IMR-90 (cell line): ENCODE measurements around the gene DUSP10. TPM values are rescaled to one million over a fixed set of nuclear protein-coding genes. Genes with fewer than 3 reads are reported as not detected.

Source experiments
- ATAC-seq: fragments of 200-7000 bp; cut with Tn5 transposase; 2 replicates; pipeline ENCODE4 v1.9.1; 2020; ENCODE audit warnings: low read depth, mild to moderate bottlenecking, moderate library complexity
- BruUV-seq: library from RNA; stranded (reverse); fragments of 400-500 nt; replicated peaks from 2 replicates; lab custom pipeline; 2021; lab: Mats Ljungman, UMichigan
- CTCF ChIA-PET: fragments of 300-600 bp; formaldehyde crosslinking; extraction: SDS; loops from one replicate; lab custom pipeline; 2021; ENCODE audit warnings: antibody characterized with exemption; lab: Yijun Ruan, JAX
- POLR2A ChIA-PET: fragments of 300-600 bp; sonication (Branson Sonifier 250); formaldehyde crosslinking; loops from one replicate; lab custom pipeline; 2022; ENCODE audit warnings: antibody characterized with exemption; ENCODE audit not compliant: unreplicated experiment; lab: Charles Lee
- DNase-seq: peaks from one replicate; pipeline ENCODE4 v3.0.0; 2013
- H2AFZ ChIP-seq: replicated peaks from 2 replicates; pipeline ENCODE3; 2013; ENCODE audit warnings: low read length, mild to moderate bottlenecking; ENCODE audit not compliant: poor library complexity
- H2AK5ac ChIP-seq: 2 replicates; pipeline ENCODE4 v1.6.1; 2013; ENCODE audit warnings: low read depth, low read length, inconsistent platforms
- H2AK9ac ChIP-seq: replicated peaks from 2 replicates; pipeline ENCODE3; 2013; ENCODE audit warnings: mild to moderate bottlenecking, low read depth, low read length, moderate library complexity; ENCODE audit not compliant: poor library complexity
- H2BK120ac ChIP-seq: 2 replicates; pipeline ENCODE4 v1.6.1; 2013; ENCODE audit warnings: low read depth, low read length, inconsistent platforms
- H2BK15ac ChIP-seq: 3 replicates; pipeline ENCODE4 v1.6.1; 2013; ENCODE audit warnings: low read depth, low read length, inconsistent platforms
- H2BK20ac ChIP-seq: 2 replicates; pipeline ENCODE4 v1.6.1; 2013; ENCODE audit warnings: low read depth, mild to moderate bottlenecking, inconsistent platforms, low read length, moderate library complexity
- H2BK5ac ChIP-seq: 2 replicates; pipeline ENCODE4 v1.6.1; 2013; ENCODE audit warnings: mild to moderate bottlenecking, low read depth, low read length, inconsistent platforms; ENCODE audit not compliant: poor library complexity, severe bottlenecking
- H3K14ac ChIP-seq: replicated peaks from 2 replicates; pipeline ENCODE4 v1.6.1; 2013; ENCODE audit warnings: low read depth, low read length, inconsistent platforms
- H3K18ac ChIP-seq: 2 replicates; pipeline ENCODE4 v1.6.1; 2013; ENCODE audit warnings: low read depth, low read length, control low read depth
- H3K23ac ChIP-seq: 2 replicates; pipeline ENCODE4 v1.6.1; 2013; ENCODE audit warnings: low read depth, low read length, inconsistent platforms
- H3K27ac ChIP-seq: 2 replicates; pipeline ENCODE4 v1.5.1; 2013; ENCODE audit warnings: mild to moderate bottlenecking, control low read depth, low read length; ENCODE audit not compliant: insufficient read depth
- H3K27me3 ChIP-seq: 2 replicates; pipeline ENCODE4 v1.6.1; 2013; ENCODE audit warnings: low read length; ENCODE audit not compliant: control insufficient read depth, insufficient read depth
- H3K36me3 ChIP-seq: 2 replicates; pipeline ENCODE4 v1.6.1; 2013; ENCODE audit warnings: low read length, mixed read lengths; ENCODE audit not compliant: control insufficient read depth, insufficient read depth
- H3K4ac ChIP-seq: 2 replicates; pipeline ENCODE4 v1.6.1; 2013; ENCODE audit warnings: low read depth, low read length, inconsistent platforms
- H3K4me1 ChIP-seq: 2 replicates; pipeline ENCODE4 v1.6.1; 2013; ENCODE audit warnings: low read length, mixed read lengths; ENCODE audit not compliant: control insufficient read depth, insufficient read depth
- H3K4me2 ChIP-seq: 2 replicates; pipeline ENCODE4 v1.6.1; 2013; ENCODE audit warnings: low read depth, mild to moderate bottlenecking, control low read depth, low read length, moderate library complexity
- H3K4me3 ChIP-seq: 2 replicates; pipeline ENCODE4 v1.5.1; 2013; ENCODE audit warnings: low read depth, mild to moderate bottlenecking, control low read depth, low read length, moderate library complexity; ENCODE audit not compliant: insufficient read depth
- H3K56ac ChIP-seq: 2 replicates; pipeline ENCODE4 v1.6.1; 2013; ENCODE audit warnings: low read length, inconsistent platforms; ENCODE audit not compliant: insufficient read depth; ENCODE audit errors: extremely low read depth
- H3K79me1 ChIP-seq, 2 experiments: 2 replicates each; pipeline ENCODE4 v1.6.1; 2013; ENCODE audit warnings: low read length in 2 of 2, inconsistent platforms in 1 of 2, low read depth in 1 of 2
- H3K9ac ChIP-seq: 2 replicates; pipeline ENCODE4 v1.6.1; 2013; ENCODE audit warnings: low read depth, low read length, control low read depth
- H3K9me1 ChIP-seq: 2 replicates; pipeline ENCODE4 v1.6.1; 2013; ENCODE audit warnings: low read length, inconsistent platforms; ENCODE audit not compliant: insufficient read depth
- H3K9me3 ChIP-seq: 2 replicates; pipeline ENCODE4 v1.6.1; 2013; ENCODE audit warnings: low read length; ENCODE audit not compliant: control insufficient read depth, insufficient read depth
- H4K20me1 ChIP-seq: 2 replicates; pipeline ENCODE4 v1.6.1; 2013; ENCODE audit warnings: low read length, inconsistent platforms; ENCODE audit not compliant: insufficient read depth
- H4K5ac ChIP-seq: 2 replicates; pipeline ENCODE4 v1.6.1; 2013; ENCODE audit warnings: mild to moderate bottlenecking, low read depth, low read length, control low read depth
- H4K8ac ChIP-seq, 2 experiments: 2 replicates each; pipeline ENCODE4 v1.6.1; 2013; ENCODE audit warnings: low read depth in 2 of 2, low read length in 2 of 2, control low read depth in 1 of 2, inconsistent platforms in 1 of 2
- H4K91ac ChIP-seq: 2 replicates; pipeline ENCODE4 v1.6.1; 2013; ENCODE audit warnings: low read depth, low read length, inconsistent platforms; ENCODE audit not compliant: insufficient read depth
- CEBPB ChIP-seq: IDR thresholded peaks from 2 replicates; pipeline ENCODE4 v1.6.1; 2012; ENCODE audit warnings: low read depth, low read length, improper control_type of control experiment
- MAFK ChIP-seq: IDR thresholded peaks from 2 replicates; pipeline ENCODE4 v1.6.1; 2012; ENCODE audit warnings: low read depth, low read length, improper control_type of control experiment
- MAZ ChIP-seq: IDR thresholded peaks from 2 replicates; pipeline ENCODE4 v1.6.1; 2012; ENCODE audit warnings: low read depth, mild to moderate bottlenecking, low read length, improper control_type of control experiment, moderate library complexity, borderline replicate concordance
- MXI1 ChIP-seq: IDR thresholded peaks from 2 replicates; pipeline ENCODE4 v1.6.1; 2012; ENCODE audit warnings: low read depth, mild to moderate bottlenecking, low read length, moderate library complexity, borderline replicate concordance
- NFE2L2 ChIP-seq: fragments of 150-350 bp; IDR thresholded peaks from 2 replicates; pipeline ENCODE4 v1.6.1; 2016; ENCODE audit warnings: low read depth, mild to moderate bottlenecking, low read length
- POLR2A ChIP-seq: IDR thresholded peaks from 2 replicates; pipeline ENCODE4 v1.6.1; 2012; ENCODE audit warnings: mild to moderate bottlenecking, low read depth, low read length
- RAD21 ChIP-seq: IDR thresholded peaks from 2 replicates; pipeline ENCODE4 v1.6.1; 2012; ENCODE audit warnings: low read length, improper control_type of control experiment
- RCOR1 ChIP-seq: IDR thresholded peaks from 2 replicates; pipeline ENCODE4 v1.6.1; 2012; ENCODE audit warnings: mild to moderate bottlenecking, low read length, improper control_type of control experiment; ENCODE audit not compliant: insufficient replicate concordance
- WGBS, 2 experiments: methylation state at CpG; one replicate each; pipeline versions ENCODE4 v1.1.5 to v1.1.7; 2013; ENCODE audit warnings: missing lambda C conversion rate in 2 of 2; ENCODE audit not compliant: insufficient read length in 1 of 2; ENCODE audit errors: extremely low coverage in 2 of 2; 5-methylcytosine and 5-hydroxymethylcytosine counted together
- dilution Hi-C: fragments of 300-500 bp; cut with HindIII; formaldehyde crosslinking; loops from one replicate; pipeline ENCODE4 v1.14.3; 2018; ENCODE audit warnings: low sequenced_read_pairs; ENCODE audit not compliant: unreplicated experiment
- in situ Hi-C: fragments of 300-500 bp; cut with MboI; formaldehyde crosslinking; loops from 3 replicates; pipeline ENCODE4 v1.14.3; 2019; ENCODE audit warnings: low sequenced_read_pairs, inconsistent platforms, mixed read lengths
- intact Hi-C: fragments of 100-400 bp; cut with micrococcal nuclease; formaldehyde crosslinking; loops from 2 replicates; pipeline ENCODE4 v1.10.0; 2022
- polyA plus RNA-seq, 3 experiments: library from polyadenylated mRNA; depleted of rRNA; stranded (reverse); fragments of >200 nt; gene quantifications; 2 replicates each; pipeline ENCODE4 v1.2.3, GENCODE V29; 2012; ENCODE audit warnings: low replicate concordance in 1 of 3
- total RNA-seq: library from RNA; depleted of rRNA; stranded (reverse); fragments of >200 nt; gene quantifications from 2 replicates; pipeline ENCODE4 v1.2.3, GENCODE V29; 2012
- TF ChIP-seq, protein P1 (sequence below): conservative IDR thresholded peaks from 2 replicates; pipeline ENCODE4 v1.5.1; 2012; ENCODE audit warnings: mild to moderate bottlenecking, low read depth, low read length, improper control_type of control experiment

DUSP10 gene
- total and polyA plus RNA-seq, 2 of the 4 experiments (the other 2 are of a cell fraction): 41.7 to 59.1 TPM

GRCh38 chr1:221735999-221736398 is 5.9 kb downstream of the DUSP10 start:
- no peak overlapping the region for H2AK5ac ChIP-seq
- ChIA-PET CTCF (no interaction called here), POLR2A (interaction anchor here (0.6 kb wide), 1 partner anchor 795 kb away, joined by 3 read pairs; no protein-coding TSS in a partner anchor)
- H2BK15ac ChIP-seq: no peak overlapping the region
- H3K36me3 ChIP-seq: peaks cover 42% of the 10 kb centered on the region
- no peak overlapping the region for H3K23ac ChIP-seq
- no peak for DNase-seq
- no peak overlapping the region for H2AFZ ChIP-seq
- peaks cover 37% of the 10 kb centered on the region for H3K9me1 ChIP-seq
- intact Hi-C loops: no loop called here
- no peak overlapping the region for H3K14ac ChIP-seq
- no peak overlapping the region for H3K4ac ChIP-seq
- peaks cover 30% of the 10 kb centered on the region for H3K4me1 ChIP-seq
- no peak overlapping the region for H3K9ac ChIP-seq
- H2AK9ac ChIP-seq: no peak overlapping the region
- H3K4me2 ChIP-seq: peak overlapping the region; percentile 86
- in situ Hi-C loops: loop anchor here (25.0 kb wide), 1 partner anchor 901 kb away; no protein-coding TSS in a partner anchor
- no CpG with 5 or more reads among the region's 2 CpGs for WGBS, 2 experiments
- no peak overlapping the region for H3K4me3 ChIP-seq
- no peak overlapping the region; the same call in 1 of the 2 replicates for H3K18ac ChIP-seq
- no peaks in the 10 kb centered on the region for H3K27me3 ChIP-seq
- no peak overlapping the region for H4K5ac ChIP-seq
- no peak overlapping the region for H4K91ac ChIP-seq
- H4K8ac ChIP-seq: no peak overlapping the region; a peak in 1 of 4 replicates
- peaks cover 7 to 77% of the 10 kb centered on the region in 2 experiments for H3K79me1 ChIP-seq
- BruUV-seq: no TSS peak
- H3K9me3 ChIP-seq: no peaks in the 10 kb centered on the region
- no peak overlapping the region for H3K56ac ChIP-seq
- dilution Hi-C loops: no loop called here
- H2BK5ac ChIP-seq: no peak overlapping the region
- H3K27ac ChIP-seq: no peak overlapping the region
- no peak overlapping the region for H2BK120ac ChIP-seq
- no peak for ATAC-seq
- TF ChIP-seq RAD21: no peak
- no peak for TF ChIP-seq MXI1
- no peak for TF ChIP-seq MAFK
- TF ChIP-seq, protein P1, sequence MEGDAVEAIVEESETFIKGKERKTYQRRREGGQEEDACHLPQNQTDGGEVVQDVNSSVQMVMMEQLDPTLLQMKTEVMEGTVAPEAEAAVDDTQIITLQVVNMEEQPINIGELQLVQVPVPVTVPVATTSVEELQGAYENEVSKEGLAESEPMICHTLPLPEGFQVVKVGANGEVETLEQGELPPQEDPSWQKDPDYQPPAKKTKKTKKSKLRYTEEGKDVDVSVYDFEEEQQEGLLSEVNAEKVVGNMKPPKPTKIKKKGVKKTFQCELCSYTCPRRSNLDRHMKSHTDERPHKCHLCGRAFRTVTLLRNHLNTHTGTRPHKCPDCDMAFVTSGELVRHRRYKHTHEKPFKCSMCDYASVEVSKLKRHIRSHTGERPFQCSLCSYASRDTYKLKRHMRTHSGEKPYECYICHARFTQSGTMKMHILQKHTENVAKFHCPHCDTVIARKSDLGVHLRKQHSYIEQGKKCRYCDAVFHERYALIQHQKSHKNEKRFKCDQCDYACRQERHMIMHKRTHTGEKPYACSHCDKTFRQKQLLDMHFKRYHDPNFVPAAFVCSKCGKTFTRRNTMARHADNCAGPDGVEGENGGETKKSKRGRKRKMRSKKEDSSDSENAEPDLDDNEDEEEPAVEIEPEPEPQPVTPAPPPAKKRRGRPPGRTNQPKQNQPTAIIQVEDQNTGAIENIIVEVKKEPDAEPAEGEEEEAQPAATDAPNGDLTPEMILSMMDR: no peak
- TF ChIP-seq MAZ: no peak
- TF ChIP-seq CEBPB: no peak
- TF ChIP-seq POLR2A: no peak
- TF ChIP-seq RCOR1: no peak
- TF ChIP-seq NFE2L2: no peak
- no peak overlapping the region for H2BK20ac ChIP-seq
- H4K20me1 ChIP-seq: peaks cover 85% of the 10 kb centered on the region
